Measurements from ENCODE around the gene VPS39.

VPS39 gene

GRCh38 chr15:42157981-42158765 lies 49.9 kb downstream of the VPS39 start:
- DNase-seq, result no peak

GRCh38 chr15:42157381-42157780 lies 50.7 kb downstream of the VPS39 start:
- no peak for DNase-seq

- no peak for DNase-seq
These were observed 51.7 kb downstream of the VPS39 start, which contains the start of gene PLA2G4F for GRCh38 chr15:42156243-42156922. TSS of gene PLA2G4F (minus strand) at chr15:42156636. CDS start at chr15:42156549, 87 bp downstream.

GRCh38 chr15:42155546-42156242 lies 52.4 kb downstream of the VPS39 start:
- DNase-seq, result no peak

- DNase-seq, result no peak
These were observed 53.1 kb downstream of the VPS39 start for GRCh38 chr15:42154956-42155355.

- DNase-seq, result no peak
These were observed 53.7 kb downstream of the VPS39 start for GRCh38 chr15:42154212-42154941.

GRCh38 chr15:42153874-42154211 lies 54.3 kb downstream of the VPS39 start:
- DNase-seq, result no peak

GRCh38 chr15:42152921-42153698 lies 55.0 kb downstream of the VPS39 start:
- no peak for DNase-seq

GRCh38 chr15:42152196-42152920 lies 55.7 kb downstream of the VPS39 start:
- no peak for DNase-seq

- DNase-seq, result no peak
These were observed 56.4 kb downstream of the VPS39 start for GRCh38 chr15:42151736-42152135.

- no peak for DNase-seq
These were observed 57.0 kb downstream of the VPS39 start for GRCh38 chr15:42151141-42151561.

- no peak for DNase-seq
These were observed 57.7 kb downstream of the VPS39 start for GRCh38 chr15:42150219-42150970.

GRCh38 chr15:42149493-42150218 lies 58.4 kb downstream of the VPS39 start:
- no peak for DNase-seq

- DNase-seq, result no peak
These were observed 59.2 kb downstream of the VPS39 start for GRCh38 chr15:42148808-42149492.

- DNase-seq, result no peak
These were observed 60.7 kb downstream of the VPS39 start for GRCh38 chr15:42147431-42147735.

- no peak for DNase-seq
These were observed 61.3 kb downstream of the VPS39 start for GRCh38 chr15:42146551-42147430.

GRCh38 chr15:42145546-42146455 lies 62.3 kb downstream of the VPS39 start:
- DNase-seq, result no peak
